ENCODE data around the gene DNAH1.
"Not testable (repeated sequence)": the region's sequence is repeated elsewhere in the genome, so short reads cannot be mapped to it uniquely, and the experiment has no call there.

The DNAH1 gene

GRCh38 chr3:52315977-52316764 lies at the start of gene DNAH1:
DNAH1 (plus strand) TSS chr3:52316319; CDS start chr3:52322443, 6,124 bp downstream.
- no peak for DNase-seq

GRCh38 chr3:52268036-52268435 lies 48.1 kb upstream of the DNAH1 start:
- DNase-seq, result peak; percentile 17

- DNase-seq, result no peak
Measured at GRCh38 chr3:52269776-52270175, 46.3 kb upstream of the DNAH1 start.

- no peak for DNase-seq
Measured at GRCh38 chr3:52270252-52270754, 45.8 kb upstream of the DNAH1 start.

GRCh38 chr3:52272172-52272571 lies 43.9 kb upstream of the DNAH1 start:
- not testable (repeated sequence) for DNase-seq

GRCh38 chr3:52272831-52273230 lies 43.3 kb upstream of the DNAH1 start:
- no peak for DNase-seq

- not testable (repeated sequence) for DNase-seq
Measured at GRCh38 chr3:52274781-52275180, 41.3 kb upstream of the DNAH1 start.

- DNase-seq, result peak; percentile 71
Measured at GRCh38 chr3:52277071-52277964, 38.8 kb upstream of the DNAH1 start.

- peak; percentile 66 for DNase-seq
Measured at GRCh38 chr3:52277972-52278509, 38.1 kb upstream of the DNAH1 start.

- peak; percentile 95 for DNase-seq
Measured at GRCh38 chr3:52278510-52279069, 37.5 kb upstream of the DNAH1 start, which contains the start of gene WDR82. WDR82 (minus strand) TSS chr3:52278649; CDS start chr3:52278361, 288 bp downstream.

- no peak for DNase-seq
Measured at GRCh38 chr3:52279596-52279995, 36.5 kb upstream of the DNAH1 start.

- DNase-seq, result no peak
Measured at GRCh38 chr3:52280050-52280461, 36.1 kb upstream of the DNAH1 start.

- peak; percentile 41 for DNase-seq
Measured at GRCh38 chr3:52281981-52282801, 33.9 kb upstream of the DNAH1 start.

GRCh38 chr3:52283306-52283705 lies 32.8 kb upstream of the DNAH1 start:
- no peak for DNase-seq

GRCh38 chr3:52284051-52284450 lies 32.1 kb upstream of the DNAH1 start:
- DNase-seq, result not testable (repeated sequence)

- DNase-seq, result no peak
Measured at GRCh38 chr3:52286777-52287110, 29.4 kb upstream of the DNAH1 start.

- no peak for DNase-seq
Measured at GRCh38 chr3:52288674-52289073, 27.4 kb upstream of the DNAH1 start.

GRCh38 chr3:52289338-52289746 lies 26.8 kb upstream of the DNAH1 start:
- no peak for DNase-seq

- DNase-seq, result no peak
Measured at GRCh38 chr3:52289747-52290595, 26.1 kb upstream of the DNAH1 start.

- no peak for DNase-seq
Measured at GRCh38 chr3:52290596-52291507, 25.3 kb upstream of the DNAH1 start.

All from CD4-positive, alpha-beta T cell treated with Interferon gamma for 1 hour (primary cell).